Hindlimb muscle (tissue), 1 donor: ENCODE results near the gene TENT5C. TPM values are rescaled to one million over a fixed set of nuclear protein-coding genes. Genes with fewer than 3 reads are reported as not detected.

Experiments used
- polyA plus RNA-seq: library from polyadenylated mRNA; unstranded; fragments of 120-200 nt; gene quantifications from one replicate; pipeline ENCODE4 v1.2.1, GENCODE V29; 2013; ENCODE audit not compliant: insufficient read length

TENT5C gene
- polyA plus RNA-seq, 1 donor, result 2.2 TPM

Other genes starting within 250 kb of the TENT5C start
- gene MAN1A2, start 238.6 kb upstream of the TENT5C start, polyA plus RNA-seq, result 24.6 TPM